ENCODE measurements around the gene FAM76B.

Gene FAM76B

DNA sequence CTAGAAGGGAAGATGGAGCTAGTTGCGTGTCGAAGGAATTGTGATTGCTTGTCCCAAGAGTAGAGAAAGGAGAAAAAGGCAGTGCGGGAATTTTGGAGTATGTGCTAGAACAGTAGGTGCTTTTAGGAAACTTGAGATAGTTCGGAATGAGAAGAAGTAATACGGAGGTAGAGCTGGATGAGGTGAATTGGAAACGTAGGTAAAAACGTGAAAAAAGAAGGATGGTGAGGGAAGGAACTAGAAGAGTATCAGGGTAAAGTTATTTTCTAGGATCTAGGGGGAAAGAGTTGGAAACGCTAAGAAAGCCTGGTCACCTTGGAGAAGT lies 2.1 kb upstream of the FAM76B start:
- no peak for DNase-seq

DNA sequence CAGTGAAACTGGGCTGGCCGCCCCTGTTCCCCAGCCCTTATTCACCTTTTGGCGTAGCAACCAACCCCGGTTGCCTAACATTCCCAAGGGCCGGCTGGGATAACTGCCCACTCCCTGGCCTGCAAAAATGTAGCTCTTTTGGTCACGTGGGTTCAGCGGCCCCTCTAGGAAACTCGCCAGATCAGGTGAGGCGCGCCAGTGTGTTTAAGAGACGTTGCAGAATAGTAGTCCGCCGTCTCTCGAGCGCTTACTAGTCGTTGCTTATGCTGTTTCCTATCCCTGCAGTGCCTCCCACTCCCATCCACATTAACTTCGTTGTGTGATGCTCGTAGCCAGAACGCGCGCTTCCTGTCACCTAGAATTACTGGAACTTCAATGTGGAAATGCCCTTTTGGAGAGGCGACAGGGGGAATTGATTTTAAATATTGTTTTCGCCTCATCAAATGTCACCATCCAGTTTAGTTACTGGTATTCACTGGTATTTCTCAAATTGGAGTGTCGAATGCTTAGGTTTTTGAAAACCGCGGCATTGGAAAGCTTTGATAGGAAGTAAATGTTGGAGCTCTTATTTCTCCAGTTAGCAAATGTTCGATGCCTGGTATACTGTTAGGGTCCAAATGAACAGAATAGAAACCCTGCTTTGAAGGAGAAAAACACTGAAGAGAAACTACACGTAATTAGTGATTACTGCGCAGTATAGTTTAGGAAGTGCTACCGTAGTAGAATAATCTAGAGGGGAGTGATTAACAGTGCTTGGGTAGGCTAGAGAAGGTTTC lies 1.5 kb upstream of the FAM76B start:
- DNase-seq, result peak; percentile 35 to 51

DNA sequence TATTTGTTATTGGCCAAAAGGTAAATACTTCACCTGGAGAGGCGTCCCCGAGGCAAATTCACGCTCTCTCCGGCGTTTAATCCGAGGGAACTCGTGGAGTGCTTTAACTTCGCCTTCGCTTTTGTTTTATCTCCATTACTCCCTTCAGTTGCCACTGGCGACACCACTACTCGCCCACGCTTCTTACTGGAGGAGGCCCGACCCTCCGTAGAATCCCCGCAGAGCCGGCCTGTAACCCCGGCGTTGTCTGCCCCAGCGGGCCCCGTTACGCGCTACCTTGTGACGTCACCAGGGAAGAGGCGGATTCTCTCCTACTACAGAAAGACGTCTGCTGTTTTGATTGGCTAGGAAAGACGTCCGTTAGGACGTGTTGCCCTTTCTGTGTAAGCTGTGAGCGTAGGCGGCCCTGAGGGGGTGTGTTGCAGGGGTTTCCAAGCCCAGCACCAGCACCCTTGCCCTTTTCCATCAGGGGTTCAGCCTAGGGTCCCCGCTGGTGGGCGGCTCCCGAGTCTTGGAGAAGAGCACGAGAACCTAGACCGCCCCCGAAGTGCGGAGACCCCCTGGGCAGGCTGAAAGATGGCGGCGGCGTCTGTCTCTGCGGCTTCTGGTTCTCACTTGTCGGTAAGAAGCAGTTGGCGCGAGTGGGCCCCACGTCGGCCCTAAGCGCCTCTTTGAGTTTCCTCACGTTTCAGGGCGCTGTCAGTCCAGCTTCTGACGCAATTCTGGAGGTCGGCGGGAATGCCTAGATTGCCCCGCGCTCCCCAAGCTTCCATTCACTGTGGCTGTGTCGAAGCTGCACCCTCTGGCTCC lies 746 bp upstream of the FAM76B start, which contains the start of gene CEP57:
Gene CEP57, plus strand, starts transcription at position 376 of the 810 bp plus-strand sequence. Its CDS starts 201 bp downstream, at position 577.
- peak; percentile 86 for DNase-seq

DNA sequence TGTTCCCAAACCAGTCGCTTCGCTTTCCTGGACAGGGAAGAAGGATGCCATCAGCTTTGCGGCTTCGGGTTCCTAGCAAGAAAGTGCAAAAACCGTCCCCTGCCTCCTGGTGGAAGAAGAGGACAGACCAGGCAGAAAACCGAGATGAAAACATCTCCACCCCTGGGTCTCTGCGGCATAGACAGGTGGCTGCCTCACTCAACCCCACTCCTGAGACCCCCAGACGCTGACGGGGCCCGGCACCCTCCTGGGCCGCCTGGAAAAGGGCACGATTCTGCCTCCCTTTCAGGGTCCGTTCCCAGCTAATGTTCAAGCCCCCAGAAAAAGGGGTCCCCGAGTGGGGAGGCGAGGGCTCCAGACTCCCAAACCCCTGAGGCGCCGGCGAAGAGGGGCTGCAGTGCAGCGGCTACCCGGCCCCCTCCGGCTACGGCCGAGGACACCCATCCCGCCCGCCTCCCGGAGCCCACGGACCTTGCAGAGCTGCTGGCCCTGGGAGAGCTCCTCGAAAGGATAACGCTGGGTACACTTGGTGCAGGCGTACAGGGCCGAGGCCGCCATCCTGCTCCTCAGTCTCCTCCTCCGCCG lies 569 bp downstream of the FAM76B start:
- peak; percentile 10 to 21 for DNase-seq

DNA sequence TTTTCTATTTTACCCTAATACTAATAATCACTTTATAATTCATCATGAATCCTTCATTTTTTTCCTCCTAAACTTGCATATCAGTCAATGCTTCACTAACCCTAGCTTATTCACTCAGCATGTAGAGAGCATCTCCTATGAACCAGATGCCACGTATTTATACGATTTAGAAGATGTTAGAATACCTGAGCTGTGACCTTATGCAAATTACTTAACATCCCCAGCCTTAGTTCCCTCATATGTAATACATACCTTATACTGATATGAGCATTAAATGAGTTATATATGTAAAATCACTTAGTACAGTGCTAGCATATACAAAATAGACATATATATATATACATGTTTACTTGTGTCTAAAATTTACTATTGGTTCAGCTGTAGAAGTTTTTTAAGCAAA lies 9.0 kb downstream of the FAM76B start:
- DNase-seq, result no peak

DNA sequence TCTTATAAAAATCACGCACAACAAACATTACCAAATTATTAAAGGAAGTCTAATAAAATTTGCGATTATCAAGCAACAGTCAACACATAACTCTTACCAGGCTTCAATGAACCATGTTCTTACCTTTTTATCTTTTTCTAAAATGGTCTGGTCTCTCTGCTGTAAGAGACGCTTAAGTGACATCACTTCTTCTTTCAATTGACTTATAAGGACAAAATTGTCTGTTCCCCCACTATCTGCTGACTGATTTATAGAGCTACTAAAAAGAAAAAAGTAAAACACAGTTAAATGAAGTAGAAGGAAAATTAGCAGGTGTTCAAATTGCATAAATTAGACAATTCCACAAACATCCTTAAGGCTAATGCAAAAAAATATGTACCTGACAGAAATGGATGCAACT lies 10.9 kb downstream of the FAM76B start:
- no peak for DNase-seq

DNA sequence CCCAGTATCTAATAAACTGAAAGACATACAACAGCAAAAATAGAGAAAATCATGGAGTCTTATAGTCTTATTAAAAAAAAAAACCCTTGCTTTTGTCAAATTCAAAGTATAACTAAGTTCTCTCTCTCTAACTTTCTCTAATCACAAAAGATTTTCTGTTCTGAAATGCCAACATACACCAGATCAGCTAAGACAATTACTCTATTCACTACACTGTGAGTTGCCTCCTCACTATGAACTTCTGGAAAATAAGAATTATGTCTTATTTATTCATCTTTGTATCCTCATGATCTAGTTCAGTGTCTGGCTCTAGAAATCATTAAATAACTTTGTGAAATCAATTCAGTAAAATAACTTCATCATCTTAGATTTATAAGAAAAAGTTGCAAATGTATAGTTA lies 12.7 kb downstream of the FAM76B start:
- no peak for DNase-seq

DNA sequence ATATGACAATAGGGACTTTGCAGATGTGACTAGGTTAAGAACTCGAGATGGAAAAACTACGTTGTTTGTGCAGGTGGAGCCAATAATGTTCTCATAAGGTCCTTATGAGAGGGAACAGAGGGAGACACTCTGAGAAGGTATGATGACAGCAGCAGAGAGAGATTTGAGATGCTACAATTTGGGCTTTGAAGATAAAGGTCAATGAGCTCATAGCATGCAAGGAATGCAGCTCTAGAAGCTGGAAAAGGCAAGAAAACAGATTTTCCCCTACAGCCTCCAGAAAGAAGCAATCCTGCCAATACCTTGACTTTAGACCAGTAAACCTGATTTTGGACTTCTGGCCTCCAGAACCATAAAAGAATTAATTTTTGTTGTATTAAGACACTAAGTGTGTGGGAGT lies 21.1 kb downstream of the FAM76B start:
- no peak for DNase-seq

DNA sequence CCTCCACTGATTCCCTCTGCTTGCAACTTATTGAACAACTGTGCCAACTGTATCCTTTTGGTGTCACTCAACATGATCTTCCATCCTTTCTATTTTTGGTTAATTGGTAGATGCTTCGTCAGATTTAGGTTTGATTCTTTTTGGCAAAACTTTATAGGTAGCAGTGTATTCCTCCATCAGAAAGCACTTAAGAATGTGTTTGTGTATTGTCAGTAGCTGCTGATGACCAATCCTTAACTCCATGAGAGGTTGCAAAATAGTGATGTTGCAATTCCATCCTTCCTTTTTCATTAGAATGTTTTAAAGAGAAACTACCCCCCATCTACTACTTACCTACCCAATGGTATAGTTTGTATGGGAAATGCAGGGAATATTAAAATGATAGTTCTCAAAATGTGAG lies 22.1 kb downstream of the FAM76B start:
- no peak for DNase-seq

DNA sequence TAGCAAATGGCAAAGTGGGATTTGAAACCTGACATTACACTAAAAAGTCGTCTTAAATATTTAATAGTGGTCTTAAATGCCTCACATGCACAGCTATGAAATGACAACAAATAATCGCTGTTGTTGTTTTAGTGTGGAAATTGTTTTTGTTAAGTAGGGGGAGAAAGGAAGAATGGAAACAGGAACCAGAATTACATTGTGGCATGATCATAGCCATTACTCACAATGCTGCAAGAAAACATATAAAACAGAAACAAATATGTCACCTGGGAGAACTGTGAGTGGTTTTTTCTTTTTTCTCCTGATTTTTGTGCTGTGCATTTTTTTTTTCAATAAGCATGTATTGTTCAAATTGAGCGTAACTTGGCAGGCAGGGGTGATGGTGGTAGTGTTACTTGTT lies 22.9 kb downstream of the FAM76B start:
- no peak for DNase-seq

DNA sequence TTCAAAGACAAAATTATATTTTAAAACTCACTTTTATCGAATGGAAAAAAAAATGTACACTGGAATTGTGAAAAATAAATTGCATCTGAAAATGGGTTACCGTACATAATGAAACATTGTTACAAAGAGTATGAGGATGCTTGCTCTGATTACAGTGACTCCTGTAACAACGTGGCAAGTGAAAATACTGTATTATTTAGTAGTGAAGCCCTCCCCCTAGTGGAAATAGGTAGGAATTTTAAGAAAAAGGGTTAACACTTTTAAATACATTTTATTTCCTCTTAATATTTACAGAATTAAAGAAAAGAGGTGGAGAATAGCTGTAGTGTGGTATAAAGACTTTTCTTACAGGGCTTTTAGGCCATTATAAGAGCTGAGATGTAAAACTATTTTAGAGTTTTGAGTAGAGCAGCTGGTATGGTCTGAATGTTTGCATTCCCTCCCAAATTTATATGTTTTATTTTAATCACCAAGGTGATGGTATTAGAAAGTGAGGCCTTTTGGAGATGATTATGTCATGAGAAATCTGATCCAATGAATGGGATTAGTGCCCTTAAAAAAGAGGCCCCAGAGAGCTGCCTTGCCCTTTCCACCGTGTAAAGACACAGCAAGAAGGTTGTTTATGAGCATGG lies 25.2 kb downstream of the FAM76B start:
- no peak for DNase-seq

DNA sequence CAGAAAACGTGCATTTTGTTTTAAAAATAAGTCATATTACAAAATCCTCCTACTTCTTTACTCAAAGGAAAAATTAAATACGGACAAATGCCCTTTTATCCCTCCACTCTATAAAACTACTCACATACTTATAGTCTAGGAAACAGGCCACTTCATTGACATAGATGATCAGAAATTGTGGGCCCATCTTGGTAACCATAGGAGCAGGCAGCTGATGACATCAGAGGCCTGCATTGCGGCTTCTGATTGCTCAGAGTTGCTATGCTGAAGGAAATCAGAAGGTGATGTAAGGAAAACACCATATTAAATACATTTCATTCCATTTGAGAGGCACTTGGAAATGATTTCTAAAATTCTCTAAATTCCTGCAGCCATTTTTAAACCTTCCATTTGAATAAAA lies 27.0 kb downstream of the FAM76B start:
- DNase-seq, result no peak

DNA sequence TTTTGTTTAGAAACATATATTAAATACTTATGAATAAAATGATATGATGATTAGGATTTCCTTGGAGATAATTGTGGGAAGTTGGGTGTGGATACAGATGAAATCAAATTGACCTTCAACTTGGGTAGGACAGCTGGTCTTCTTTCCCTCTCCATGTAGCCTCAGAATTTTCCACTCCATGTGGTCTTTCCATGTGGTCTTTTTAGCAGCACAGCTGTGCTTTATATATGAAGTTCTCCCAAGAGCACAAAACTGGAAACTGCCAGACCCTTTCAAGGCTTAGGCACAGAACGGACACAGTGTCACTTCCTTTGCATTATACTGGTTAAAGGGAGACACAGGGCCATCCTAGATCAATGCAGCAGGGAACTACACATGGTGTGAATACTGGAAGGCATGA lies 28.6 kb downstream of the FAM76B start:
- DNase-seq, result no peak

DNA sequence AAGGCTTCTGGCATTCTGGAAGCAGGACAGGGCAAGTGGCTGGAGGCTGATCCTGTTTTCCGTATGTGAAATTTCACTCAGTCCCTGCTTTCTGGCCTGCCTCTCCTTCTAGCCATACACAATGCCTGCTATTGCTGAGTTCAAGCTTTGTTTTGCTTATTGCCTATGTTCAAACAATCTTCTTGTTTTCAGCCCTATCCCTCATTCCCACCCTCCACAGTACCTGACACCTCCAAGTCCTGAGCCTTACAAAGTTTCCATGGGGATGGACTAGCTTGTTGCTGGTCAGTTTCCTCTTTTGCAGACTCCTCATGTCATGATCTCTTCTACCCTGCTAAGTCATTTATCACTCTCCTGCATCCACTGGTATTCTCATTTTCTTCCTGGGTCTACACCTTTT lies 38.1 kb downstream of the FAM76B start:
- no peak for DNase-seq

DNA sequence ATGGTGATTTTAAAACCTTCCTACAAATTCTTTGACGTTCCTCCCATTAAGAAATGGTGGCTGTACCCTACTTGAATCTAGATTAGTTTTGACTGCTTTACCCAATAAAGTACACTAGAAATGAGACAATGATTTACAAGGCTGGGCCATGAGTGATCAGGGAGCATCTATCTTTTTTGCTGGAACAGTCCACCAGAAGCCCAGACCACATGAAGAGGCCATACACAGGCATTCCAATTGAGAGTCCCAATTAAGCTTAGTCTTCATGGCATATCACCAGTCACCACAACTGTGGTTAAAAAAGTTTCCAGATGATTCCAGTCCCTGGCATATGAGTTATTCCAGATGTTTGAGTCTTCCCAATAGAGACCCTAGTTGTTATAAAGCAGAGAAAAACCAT lies 39.5 kb downstream of the FAM76B start:
- DNase-seq, result no peak

DNA sequence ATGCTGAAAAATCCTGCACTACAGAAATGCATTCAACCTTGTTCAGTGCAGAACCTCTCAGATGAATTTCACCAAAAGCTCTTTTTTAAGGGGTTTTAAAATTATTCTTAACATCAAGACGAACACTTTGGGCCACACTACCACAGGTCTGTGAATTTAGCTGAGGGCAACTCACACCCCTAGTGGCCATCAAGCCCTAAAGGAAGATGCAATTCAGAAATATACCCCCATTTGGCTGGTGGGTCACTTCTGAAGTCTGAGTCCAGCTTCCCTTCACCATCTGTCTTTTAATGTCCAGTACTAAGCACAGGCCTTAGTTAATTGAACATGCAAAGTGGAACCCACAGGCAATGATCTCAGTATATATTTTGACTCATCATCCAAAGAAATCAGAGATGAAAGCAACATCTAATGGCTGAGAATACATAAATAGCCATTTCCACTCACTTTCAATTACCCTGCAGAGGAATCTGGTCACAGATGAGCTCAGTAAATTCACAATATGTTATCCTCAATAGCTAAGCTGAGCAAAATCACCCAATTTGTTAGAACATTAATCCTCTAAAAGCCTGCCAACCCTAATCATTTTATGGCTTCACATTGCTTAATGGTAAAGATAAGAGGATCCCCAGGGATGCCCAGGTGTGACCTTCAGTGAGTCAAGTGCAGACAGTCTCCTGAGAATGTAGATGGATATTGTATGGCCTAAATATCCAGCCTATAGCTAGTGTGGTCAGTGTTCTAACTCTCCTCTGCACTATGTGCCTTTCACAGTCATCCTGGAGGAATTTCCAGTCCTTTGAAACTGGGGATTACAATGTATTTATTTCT lies 50.3 kb downstream of the FAM76B start:
- DNase-seq, result no peak

DNA sequence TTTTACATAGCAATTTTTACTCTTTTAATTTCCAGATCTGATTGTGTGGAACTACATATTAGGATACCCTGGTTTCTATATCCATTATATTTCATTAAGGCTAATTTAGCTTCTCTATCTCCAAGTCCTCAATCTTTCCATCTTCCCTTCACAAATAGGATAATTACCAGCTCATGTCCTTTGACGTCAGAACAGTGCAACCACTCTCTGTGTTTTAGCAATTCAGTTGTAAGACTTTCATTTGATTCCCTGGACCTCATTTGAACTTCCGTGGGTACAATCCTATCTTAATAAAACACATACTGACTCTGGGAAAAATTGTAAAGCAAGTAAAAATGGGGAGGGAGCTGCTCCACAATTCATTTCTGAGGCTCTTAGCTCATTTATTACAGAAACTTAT lies 52.8 kb downstream of the FAM76B start:
- DNase-seq, result no peak

DNA sequence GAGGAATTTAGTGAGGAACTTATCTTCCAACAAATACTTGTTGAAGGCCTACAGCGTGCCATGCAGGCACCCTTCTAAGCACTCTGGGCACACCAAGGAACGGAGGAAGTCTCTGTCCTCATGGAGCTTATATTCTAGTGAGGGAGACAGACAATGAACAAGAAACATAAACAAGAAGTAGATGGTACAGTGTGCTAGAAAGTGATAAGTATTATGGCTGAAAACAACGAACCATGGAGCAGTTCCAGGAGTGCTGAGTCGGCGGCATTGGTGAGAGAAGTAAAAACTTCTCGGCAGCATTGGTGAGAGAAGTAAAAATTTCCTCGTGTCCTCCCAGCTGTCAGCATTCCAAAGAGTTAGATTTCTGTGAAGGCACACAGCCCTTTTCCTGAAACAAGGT lies 53.2 kb downstream of the FAM76B start:
- no peak for DNase-seq

DNA sequence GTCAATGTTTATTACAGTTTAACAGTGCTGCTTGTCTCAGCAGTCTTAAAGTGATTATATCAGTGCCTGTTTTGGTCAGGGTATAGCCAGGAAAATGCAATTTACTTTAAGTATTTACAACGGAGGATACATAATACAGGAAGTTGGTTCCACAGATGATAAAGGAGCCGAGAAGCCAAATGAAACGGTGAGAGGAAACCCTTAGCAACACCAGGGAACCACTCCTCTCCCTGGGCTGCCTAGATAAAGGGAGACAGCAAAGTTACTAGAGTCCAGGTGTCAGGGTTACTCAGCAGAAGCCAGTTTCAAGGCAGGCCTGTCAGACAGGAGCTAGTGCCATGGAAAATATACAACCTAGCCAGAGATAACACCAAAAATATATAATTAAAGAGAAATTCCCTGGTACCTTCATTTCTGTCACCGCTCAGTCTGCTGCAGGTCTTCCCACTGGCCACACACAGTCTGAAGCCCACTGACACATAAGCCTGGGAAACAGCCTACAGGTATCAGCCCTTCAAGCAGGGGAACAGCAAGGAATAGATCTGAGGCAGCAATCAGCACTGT lies 55.5 kb downstream of the FAM76B start:
- no peak for DNase-seq

DNA sequence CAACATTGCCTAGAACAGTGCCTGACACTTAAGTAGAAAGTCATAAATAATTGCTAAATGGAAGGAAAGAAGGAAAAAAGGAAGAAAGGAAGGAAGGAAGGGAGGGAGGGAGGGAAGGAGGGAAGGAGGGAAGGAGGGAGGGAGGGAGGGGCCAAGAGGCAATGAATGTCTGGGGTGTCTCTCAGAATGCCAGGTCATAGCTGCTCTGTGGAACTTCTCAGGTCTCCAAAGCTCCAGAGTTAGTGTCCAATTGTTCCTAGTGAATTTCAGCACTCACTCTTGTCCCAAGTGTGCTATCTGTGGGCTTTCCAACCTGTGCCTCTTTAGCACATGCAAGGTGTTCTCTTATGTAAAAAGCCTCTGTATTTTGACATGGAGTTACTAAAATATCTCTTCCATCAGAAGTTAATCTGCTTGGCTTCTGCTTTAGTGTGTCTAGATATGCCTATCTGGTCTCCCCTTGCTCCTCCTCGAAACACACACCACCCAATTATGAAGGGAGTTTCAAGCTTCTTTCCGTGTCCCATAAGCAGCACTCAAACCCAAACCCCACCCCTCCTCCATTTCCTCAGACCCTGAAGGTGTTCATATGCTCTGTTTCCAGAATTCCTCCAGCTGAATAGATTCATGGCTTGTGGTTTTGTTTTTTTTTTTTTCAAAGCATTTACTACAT lies 56.5 kb downstream of the FAM76B start:
- no peak for DNase-seq

DNA sequence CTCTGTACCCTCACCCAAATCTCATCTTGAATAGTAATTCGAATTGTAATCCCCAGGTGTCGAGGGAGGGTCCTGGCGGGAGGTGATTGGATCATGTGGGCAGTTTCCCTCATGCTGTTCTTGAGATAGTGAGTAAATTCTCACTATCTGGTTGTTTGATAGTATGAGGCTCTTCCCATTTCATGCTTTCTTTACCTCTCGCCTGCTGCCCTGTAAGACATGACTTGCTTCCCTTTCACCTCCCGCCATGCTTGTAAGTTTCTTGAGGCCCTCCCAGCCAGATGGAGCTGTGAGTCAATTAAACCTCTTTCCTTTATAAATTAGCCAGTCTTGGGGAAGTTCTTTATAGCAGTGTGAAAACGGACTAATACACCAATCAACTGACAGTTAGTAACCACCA lies 60.1 kb downstream of the FAM76B start:
- no peak for DNase-seq

DNA sequence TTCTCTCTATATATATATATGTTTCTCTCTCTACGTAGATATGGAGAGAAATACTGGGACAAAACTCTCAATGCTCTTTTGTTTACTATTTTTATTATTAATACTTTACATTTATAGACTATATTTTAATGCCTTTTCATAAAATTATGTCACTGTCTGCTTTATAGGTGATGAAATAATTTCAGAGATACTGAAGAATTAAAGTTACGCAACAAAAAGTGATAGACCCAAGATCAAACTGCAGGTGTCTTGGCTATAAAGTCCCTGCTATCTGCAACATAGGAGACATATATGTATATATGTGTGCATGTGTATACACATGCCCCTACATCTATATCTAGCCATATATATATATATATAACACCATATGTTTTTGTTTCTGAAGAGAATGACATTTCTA lies 60.8 kb downstream of the FAM76B start:
- no peak for DNase-seq

All from stimulated activated CD4-positive, alpha-beta T cell treated with anti-CD3 and anti-CD28 coated beads, Interleukin-2, amount 100 ng/mL, for 48 hours (primary cell).